ENCODE results near the gene CHAF1B.
"Not testable (repeated sequence)": the region's sequence is repeated elsewhere in the genome, so short reads cannot be mapped to it uniquely, and the experiment has no call there.

CHAF1B gene

DNA sequence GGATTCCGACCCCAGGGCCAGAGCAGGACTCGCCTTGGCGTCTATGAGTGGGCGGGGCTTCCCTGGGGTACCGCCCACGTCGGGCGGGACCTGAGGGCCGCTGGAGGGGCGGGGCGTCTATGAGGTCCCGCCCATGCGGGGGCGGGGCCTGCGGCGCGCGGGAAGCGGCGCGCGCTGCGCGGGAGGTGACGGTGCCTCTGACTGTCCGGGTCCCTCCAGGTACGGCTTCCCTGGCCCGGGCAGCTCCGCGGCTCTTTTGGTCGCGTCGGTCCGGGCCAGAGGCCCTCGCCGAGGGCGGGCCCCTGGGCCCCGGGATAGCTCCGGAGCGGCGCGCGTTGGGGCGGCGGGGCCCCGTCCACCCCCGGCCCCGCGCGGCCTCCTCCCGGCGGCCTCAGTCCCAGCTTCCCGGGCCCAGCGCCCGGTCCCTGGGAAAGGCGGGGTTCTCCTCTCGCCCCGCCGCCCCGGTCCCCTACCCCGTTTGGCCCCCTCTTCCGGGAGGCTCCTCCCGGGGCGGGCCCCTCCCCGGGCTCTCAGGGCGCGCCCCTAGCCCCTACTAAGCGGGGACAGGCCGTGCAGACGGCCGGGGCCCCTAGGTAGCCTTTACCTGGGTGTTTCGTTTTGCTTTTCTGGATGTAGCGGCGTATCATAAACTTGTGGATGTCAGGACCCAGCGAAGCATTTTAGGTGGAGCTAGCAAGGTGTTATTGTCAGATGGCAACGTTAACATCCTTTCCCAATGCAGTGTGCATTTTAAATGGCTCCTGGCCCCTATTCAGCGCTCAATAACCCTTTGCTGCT lies at the start of gene CHAF1B:
TSS of gene CHAF1B (plus strand) at position 160 of the 798 bp plus-strand sequence. CDS start 745 bp downstream, outside the sequence.
- DNase-seq (ENCODE audit: low read depth) = peak; percentile 81

DNA sequence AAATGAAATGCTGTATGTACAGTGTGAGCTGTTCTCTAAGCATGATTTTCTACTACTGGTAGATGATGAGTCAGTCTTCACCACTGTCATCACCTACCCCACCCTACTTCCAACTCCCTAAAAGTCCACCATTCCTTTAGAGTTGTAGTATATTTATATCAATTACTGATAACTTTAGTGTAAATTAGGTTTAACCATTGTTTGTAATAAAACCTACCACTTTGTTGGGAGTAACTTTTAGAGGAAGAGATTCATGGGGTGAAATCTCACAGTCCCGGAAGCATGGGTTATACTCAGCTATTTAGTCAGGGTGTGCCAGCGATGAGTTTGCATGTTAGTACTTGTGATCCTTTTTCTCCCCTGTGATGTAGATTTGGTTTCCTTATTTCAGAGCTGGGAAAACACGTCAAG lies 48.1 kb upstream of the CHAF1B start:
- no peak for DNase-seq (ENCODE audit: low read depth)

DNA sequence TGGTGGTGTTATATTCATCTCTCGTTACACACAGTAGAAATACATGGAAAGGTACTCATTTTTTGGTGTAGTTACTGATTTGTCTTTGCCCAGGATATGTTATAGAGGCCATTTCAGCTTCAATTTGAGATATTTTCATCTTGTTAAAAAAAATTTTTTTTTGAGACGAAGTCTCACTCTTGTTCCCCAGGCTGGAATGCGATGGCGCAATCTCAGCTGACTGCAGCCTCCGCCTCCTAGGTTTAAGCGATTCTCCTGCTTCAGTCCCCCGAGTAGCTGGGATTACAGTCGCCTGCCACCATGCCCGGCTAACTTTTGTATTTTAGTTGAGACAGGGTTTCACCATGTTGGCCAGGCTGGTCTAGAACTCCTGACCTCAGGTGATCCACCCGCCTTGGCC lies 46.2 kb upstream of the CHAF1B start:
- DNase-seq (ENCODE audit: low read depth) = no peak

DNA sequence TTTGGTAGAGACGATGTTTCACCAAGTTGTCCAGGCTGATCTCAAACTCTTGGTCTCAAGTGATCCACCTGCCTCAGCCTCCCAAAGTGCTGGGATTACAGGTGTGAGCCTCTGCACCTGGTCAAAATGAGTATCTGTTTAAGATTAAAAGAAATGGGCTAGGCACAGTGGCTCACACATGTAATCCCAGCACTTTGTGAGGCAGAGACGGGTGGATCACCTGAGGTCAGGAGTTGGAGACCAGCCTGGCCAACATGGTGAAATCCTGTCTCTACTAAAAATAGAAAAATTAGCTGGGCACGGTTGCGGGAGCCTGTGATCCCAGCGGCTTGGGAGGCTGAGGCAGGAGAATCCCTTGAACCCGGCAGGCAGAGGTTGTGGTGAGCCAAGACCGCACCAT lies 42.6 kb upstream of the CHAF1B start:
- not testable (repeated sequence) for DNase-seq (ENCODE audit: low read depth)

DNA sequence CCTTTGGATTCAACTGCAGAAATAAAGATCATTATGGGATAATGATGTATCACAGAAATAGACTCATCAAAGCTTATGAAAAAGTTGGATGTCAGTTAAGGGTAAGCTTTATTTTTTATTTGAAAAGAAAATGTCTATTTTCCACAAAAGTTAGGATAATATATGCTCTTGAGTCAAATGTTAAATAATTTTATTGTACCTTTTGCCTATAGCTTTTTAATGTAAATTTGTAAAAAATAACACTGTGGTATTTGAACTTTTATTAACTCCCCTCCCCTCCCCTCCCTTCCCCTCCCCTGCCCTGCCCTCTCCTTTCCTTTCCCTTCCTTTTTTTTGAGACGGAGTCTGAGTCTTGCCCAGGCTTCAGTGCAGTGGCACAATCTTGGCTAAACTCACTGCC lies 40.3 kb upstream of the CHAF1B start:
- no peak for DNase-seq (ENCODE audit: low read depth)

DNA sequence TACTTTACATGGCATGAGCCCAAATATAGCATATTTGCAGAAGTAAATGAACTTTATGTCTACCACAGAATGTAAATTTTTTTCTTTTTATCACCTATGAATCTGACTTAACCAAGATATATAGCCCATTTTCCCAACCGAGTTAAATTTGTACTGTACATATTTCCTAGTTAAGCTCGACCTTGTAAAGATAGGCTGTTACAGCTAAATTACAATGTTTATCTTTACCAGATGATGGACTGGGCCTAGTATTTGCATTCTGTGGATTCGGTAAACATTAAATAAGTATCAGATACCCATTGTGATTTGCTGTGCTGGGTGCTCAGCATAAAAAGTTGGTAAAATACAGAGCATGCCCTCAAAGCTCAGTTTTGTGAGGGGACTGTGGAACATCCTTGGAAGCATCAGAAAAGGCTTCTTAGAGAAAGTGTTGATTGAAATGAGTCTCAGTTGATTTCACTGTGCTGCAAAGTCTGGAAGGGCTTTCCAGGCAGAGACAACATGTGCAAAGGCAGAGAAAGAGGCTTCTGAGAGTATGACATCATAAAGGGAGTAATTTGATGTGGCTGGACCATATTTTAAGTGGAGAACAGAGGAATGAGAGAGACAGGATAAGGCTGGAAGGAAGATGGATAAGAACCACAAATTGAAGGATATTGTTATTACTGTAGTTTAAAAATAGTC lies 37.8 kb upstream of the CHAF1B start:
- no peak for DNase-seq (ENCODE audit: low read depth)

DNA sequence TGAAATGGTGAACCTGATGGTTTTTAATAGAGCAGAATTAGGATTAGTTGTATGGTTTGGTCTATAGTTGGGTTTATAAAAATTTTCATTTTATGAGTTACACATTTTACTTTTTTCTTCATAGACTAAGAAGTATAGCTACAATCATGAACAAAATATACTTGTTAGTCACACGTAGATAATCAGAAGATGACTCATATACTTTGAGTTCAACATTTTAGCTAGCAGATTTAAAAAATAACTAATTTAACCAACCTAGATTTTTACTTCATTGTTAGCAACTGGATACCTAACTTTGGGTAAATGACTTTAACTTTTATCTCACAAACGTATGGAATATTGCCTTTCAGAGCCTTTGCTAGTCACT lies 37.2 kb upstream of the CHAF1B start:
- DNase-seq (ENCODE audit: low read depth) = no peak

DNA sequence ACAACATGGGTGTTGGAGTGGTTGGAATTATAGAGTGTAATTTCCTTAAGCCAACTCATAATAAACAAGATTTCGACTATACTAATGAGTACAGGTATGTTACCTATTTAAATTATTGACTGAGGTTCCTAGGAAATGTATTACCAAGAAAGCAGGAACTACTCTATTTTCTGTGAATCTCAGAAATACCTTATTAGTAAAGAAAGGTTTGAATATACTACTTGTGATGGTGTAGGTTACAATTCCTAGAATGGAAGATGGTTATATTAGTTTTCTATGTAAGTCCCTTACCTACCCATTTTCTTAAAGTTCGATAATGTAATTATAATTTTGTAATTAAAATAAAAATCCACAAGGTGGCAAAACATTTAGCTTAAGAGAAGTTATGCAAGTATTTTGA lies 35.9 kb upstream of the CHAF1B start:
- DNase-seq (ENCODE audit: low read depth) = no peak

DNA sequence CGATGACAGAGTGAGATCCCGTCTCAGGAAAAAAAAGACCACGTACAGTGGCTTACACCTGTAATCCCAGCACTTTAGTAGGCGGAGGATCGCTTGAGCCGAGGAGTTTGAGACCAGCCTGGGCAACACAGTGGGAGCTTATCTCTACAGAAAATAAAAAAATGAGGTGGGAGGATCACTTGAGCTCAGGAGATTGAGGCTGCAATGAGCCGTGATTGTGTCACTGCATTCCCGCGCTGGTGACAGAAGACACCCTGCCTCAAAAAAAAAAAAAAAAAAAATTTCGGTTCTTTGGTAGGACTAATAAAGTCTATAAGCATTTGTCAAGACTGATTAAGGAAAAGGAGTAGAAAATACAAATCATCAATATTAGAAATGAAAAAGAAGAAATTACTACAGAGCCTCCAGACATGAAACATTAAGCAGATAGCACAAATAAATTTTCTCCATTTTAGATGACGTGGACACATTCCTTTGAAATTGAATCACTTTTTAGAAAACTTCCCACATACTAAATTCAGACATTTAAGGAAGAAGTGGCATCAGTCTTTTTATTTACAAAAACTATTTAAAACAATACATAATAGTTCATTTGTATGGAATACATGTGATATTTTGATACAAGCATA lies 34.8 kb upstream of the CHAF1B start:
- DNase-seq (ENCODE audit: low read depth) = no peak

DNA sequence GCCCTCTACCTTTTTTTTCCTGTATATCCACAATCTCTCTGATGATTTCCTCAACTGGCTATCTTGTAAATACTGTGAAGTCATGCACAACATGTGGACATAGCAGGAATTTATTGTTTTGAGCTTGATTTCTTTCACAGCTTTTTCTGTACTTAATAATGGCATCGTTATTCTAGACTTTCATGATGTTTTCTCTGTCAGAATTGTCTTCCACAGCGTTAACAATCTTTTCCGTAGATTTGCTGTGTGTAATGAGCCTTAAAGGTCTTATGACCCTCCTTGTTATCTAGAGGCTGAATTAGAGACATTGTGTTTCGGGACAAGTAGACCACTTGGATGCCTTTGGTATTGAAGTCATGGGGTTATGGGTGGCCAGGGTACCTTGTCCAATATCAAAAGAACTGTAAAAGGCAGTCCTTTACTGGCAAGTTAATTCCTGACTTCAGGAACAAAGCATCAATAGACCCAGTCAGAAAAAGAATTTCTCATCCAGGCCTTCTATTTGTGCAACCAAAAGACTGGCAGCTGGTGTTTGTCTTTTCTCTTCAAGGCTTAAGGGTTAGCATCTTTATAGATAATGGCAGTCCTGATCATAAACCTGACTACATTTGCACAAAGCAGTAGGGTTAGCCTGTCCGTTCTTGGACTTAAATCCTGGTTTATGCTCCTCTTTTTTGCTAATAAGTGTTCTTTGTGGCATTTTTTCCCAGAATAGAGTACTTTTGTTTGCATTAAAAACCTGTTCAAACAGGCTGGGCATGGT lies 30.1 kb upstream of the CHAF1B start:
- no peak for DNase-seq (ENCODE audit: low read depth)

DNA sequence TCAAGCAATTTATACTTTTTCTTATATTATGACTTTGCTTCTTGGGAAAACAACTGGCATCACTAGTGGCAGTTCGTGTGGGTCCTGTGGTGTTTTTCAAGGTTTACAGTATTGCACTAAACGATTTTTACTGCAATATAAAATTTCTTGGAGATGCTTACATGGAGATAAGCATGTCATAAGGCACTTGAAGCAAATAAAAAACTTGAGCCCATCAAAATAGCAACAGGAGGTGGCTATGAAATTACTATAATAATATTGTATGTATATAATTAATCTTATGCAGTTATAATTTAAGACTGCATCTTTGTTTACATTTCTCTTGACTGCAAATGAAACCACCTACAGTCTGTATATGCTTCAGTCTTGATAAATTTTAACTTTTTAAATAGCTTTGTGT lies 29.3 kb upstream of the CHAF1B start:
- DNase-seq (ENCODE audit: low read depth) = no peak

DNA sequence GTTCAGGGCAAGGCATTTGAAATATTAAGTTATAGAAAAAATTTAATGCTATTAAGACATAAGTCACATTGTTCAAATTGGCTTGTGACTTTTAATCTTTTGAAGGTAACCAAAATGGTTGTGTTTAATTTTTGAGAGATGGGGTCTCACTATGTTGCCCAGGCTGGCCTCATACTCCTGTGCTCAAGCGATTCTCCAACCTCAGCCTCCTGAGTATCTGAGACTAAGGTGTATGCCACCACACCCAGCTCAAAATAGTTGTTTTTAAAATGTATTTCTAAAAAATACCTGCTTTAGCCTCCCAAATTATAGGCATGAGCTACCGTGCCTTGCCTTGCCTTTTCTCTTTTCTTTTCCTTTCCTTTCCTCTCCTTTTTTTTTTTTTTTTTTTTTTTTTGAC lies 26.0 kb upstream of the CHAF1B start:
- DNase-seq (ENCODE audit: low read depth) = no peak

DNA sequence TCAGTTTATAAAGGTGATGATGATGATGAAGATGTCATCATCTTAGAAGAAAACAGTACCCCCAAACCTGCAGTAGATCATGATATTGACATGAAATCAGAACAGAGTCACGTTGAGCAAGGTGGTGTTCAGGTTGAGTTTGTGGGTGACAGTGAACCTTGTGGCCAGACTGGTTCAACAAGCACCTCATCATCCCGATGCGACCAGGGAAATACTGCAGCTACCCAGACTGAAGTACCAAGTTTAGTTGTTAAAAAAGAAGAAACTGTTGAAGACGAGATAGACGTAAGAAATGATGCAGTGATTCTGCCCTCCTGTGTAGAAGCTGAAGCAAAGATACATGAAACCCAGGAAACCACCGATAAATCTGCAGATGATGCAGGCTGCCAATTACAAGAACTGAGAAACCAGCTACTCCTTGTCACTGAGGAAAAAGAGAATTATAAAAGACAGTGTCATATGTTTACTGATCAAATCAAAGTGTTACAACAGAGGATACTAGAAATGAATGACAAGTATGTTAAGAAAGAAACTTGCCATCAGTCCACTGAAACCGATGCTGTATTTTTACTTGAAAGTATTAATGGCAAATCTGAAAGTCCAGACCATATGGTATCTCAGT lies 16.0 kb upstream of the CHAF1B start:
- DNase-seq (ENCODE audit: low read depth) = no peak

DNA sequence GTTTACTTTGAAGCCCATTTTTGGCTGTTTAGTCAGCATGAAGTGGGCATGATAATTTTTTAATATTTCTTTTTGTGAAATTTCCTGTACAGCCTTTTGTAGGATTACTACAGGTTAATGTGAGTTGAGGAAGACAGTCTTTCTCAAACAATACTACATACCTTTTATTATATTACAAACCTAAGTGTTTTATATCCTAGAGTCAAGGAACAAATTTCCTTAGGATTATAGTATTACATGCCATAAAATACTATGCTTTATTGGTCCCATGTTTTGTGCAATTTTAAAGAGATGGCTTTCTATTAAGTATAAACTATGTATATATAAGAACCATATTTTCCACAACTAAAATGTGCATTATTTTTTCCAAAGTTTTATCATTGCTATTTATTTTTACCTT lies 9.2 kb upstream of the CHAF1B start:
- no peak for DNase-seq (ENCODE audit: low read depth)

DNA sequence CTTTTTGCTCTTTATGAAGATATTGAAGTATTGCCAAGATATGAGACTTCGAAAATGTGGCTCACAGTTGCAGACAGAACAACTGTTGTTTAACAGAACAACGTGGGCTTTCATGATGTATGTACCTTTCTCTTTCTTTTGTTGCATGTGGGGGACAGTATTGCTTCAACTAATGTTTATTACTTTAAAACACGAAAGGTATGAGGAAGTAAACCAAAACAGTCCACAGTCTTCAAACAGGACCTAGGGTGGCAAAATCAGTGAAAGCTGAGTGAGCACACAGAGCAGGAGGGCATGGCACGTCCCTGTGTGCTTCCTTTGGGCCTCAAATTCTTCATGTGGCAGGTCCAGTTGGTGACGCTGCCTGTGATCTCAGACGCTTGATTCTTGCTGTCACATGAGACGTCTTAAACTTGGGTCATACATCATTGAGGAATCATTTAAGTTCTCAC lies 7.8 kb upstream of the CHAF1B start:
- no peak for DNase-seq (ENCODE audit: low read depth)

DNA sequence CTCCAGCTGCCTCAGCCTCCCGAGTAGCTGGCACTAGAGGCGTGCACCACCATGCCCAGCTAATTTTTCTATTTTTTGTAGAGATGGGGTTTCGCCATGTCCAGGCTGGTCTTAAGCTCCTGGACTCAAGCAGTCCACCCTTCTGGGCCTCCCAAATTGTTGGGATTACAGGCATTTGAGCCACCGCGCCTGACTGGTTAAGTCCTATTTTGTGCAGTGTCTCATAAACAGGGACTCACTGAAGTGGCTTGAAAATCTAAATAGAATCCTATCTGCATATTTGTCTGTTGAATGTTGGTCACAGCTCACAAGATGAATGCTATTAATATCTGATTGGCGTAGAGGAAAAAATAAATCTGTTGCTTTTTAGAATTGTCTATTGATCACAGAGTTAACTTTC lies 5.9 kb upstream of the CHAF1B start:
- no peak for DNase-seq (ENCODE audit: low read depth)

DNA sequence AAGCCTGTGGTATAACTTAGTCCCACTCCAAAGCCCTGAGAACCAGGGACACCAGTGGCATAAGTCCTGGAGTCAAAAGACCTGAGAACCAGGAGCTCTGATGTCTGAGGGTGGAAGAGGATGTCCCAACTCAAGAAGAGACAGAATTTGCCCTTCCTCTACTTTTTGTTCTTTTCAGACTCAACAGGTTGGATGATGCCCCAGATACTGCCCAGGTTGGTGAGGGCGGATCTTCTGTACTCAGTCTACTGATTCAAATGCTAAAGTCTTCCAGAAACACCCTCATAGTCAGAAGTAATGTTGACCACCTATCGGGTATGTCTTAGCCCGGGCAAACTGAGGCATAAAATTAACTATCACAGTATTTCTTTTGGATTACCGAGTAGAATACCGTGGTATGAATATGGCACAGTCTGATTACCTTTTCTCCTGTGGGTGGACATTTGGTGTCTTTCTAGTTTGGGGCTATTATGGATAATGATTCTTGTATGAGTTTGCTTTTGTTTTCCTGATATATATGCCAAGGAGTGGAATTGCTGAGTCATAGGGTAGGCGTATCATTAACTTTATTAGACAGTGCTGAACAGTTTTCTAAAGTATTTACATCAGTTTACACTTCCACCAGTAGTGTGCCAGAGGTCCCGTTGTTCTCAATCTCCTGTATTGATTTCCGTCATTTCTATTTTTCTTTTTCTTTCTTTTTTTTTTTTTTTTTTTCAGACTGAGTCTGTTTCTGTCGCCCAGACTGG lies 3.2 kb upstream of the CHAF1B start:
- no peak for DNase-seq (ENCODE audit: low read depth)

DNA sequence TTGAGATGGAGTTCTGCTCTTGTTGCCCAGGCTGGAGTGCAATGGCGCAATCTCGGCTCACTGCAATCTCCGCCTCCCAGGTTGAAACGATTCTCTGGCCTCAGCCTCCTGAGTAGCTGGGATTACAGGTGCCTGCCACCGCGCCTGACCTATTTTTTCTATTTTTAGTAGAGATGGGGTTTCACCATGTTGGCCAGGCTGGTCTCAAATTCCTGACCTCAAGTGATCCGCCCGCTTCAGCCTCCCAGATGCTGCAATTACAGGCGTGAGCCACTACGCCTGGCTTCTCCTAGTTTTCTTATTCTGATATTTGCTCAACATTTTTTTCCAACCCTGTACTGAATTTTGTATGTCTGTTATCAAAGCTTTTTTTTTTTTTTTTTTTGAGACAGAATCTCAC lies 2.5 kb upstream of the CHAF1B start:
- DNase-seq (ENCODE audit: low read depth) = not testable (repeated sequence)

DNA sequence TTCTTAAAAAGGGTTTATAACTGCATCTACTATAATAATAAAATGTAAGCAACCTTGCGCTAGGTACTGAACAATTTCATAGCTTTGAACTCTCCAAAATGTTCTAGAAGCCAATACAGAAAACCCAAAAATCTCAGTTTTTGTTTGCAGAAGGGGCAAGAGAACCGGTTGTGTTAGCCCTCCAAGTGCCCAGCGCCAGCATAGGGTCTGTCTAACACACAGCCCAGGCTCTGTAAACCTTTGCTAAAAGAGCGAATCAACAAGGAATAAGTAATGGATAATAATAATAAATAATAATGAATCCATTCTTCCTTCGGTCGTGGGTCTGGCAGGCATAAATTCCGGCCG lies 333 bp upstream of the CHAF1B start:
- no peak for DNase-seq (ENCODE audit: low read depth)

DNA sequence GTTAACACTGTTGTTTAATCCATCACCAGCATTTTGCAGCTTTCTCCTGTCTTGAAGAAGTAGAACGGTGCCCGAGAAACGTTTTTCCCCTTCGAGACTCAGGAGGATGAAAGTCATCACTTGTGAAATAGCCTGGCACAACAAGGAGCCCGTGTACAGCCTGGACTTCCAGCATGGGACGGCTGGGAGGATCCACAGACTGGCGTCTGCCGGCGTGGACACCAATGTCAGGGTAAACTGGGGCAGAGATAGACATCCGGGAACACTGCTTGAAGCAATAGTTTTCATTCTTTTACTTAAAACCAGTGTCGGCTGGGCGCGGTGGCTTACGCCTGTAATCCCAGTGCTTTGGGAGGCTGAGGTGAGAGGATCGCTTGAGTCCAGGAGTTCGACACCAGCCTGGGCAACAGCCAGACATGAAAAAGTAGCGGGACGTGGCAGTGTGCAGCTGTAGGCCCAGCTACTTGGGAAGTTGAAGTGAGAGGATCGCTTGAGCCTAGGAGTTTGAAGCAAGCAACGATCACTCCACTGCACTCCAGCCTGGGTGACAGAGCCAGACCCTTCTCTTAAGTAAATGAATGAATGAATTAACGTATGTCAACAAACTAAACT lies 945 bp downstream of the CHAF1B start:
- DNase-seq (ENCODE audit: low read depth) = no peak

DNA sequence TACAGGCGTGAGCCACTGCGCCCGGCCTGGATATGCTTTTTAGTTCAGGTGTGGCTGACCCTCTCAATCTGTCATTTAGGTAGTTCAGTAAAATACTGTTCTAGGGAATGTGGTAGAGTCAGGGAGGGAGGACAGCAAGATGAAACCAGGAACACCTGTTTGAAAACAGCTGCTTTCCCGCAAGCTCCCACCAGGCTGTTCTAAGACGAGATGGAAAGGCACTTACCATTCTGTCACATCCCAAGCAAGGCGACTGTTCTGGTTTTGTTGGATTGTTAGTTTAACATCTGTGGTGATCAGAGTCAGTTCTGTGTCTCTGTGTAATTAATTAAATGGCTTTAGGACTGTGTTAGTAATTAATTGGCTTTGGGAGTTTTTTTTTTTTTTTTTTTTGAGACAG lies 2.9 kb downstream of the CHAF1B start:
- DNase-seq (ENCODE audit: low read depth) = no peak
